Trophoblast cell (in vitro differentiated cells and primary cell): ENCODE measurements around the gene GATM.
A peak's percentile ranks its signal among the peaks of the same experiment; 100 is the strongest.

Source experiments
- DNase-seq, 2 donors: peaks; one replicate each; pipeline ENCODE4 v3.0.0-alpha.2; 2016
- H2AFZ ChIP-seq: 2 replicates; pipeline ENCODE4 v1.6.1; 2013; ENCODE audit warnings: low read length, moderate library complexity, mild to moderate bottlenecking; ENCODE audit not compliant: insufficient read depth, poor library complexity
- H2AK5ac ChIP-seq: 2 replicates; pipeline ENCODE4 v1.6.1; 2013; ENCODE audit warnings: mild to moderate bottlenecking, low read length
- H2BK120ac ChIP-seq: 2 replicates; pipeline ENCODE4 v1.6.1; 2013; ENCODE audit warnings: low read length, mild to moderate bottlenecking, moderate library complexity; ENCODE audit not compliant: insufficient read depth, poor library complexity
- H2BK12ac ChIP-seq: 2 replicates; pipeline ENCODE4 v1.6.1; 2013; ENCODE audit warnings: mild to moderate bottlenecking, low read length, moderate library complexity
- H2BK5ac ChIP-seq: 2 replicates; pipeline ENCODE4 v1.6.1; 2013; ENCODE audit warnings: low read length, low read depth, moderate library complexity, mild to moderate bottlenecking; ENCODE audit not compliant: poor library complexity
- H3K14ac ChIP-seq: 2 replicates; pipeline ENCODE4 v1.6.1; 2013; ENCODE audit warnings: mild to moderate bottlenecking, low read length
- H3K18ac ChIP-seq: 2 replicates; pipeline ENCODE4 v1.6.1; 2013; ENCODE audit warnings: mild to moderate bottlenecking, low read length
- H3K23ac ChIP-seq: 2 replicates; pipeline ENCODE4 v1.6.1; 2013; ENCODE audit warnings: low read length
- H3K27ac ChIP-seq: 2 replicates; pipeline ENCODE4 v1.5.1; 2013; ENCODE audit warnings: low read depth, mild to moderate bottlenecking, inconsistent platforms, low read length, moderate library complexity
- H3K27me3 ChIP-seq: 2 replicates; pipeline ENCODE4 v1.6.1; 2013; ENCODE audit warnings: inconsistent platforms, mild to moderate bottlenecking, low read length, moderate library complexity; ENCODE audit not compliant: insufficient read depth
- H3K36me3 ChIP-seq, 2 experiments: 1 replicate in 1 of 2; 2 replicates in 1 of 2; pipeline ENCODE4 v1.6.1; 2013; ENCODE audit warnings: low read length in 2 of 2, mild to moderate bottlenecking in 2 of 2, moderate library complexity in 1 of 2; ENCODE audit not compliant: insufficient read depth in 2 of 2, control insufficient read depth in 1 of 2
- H3K4ac ChIP-seq: 2 replicates; pipeline ENCODE4 v1.6.1; 2013; ENCODE audit warnings: low read depth, mild to moderate bottlenecking, low read length, moderate library complexity
- H3K4me1 ChIP-seq, 2 experiments: 1 replicate in 1 of 2; 2 replicates in 1 of 2; pipeline ENCODE4 v1.6.1; 2013; ENCODE audit warnings: low read length in 2 of 2, mild to moderate bottlenecking in 2 of 2, moderate library complexity in 1 of 2; ENCODE audit not compliant: insufficient read depth in 2 of 2, control insufficient read depth in 1 of 2
- H3K4me2 ChIP-seq: 2 replicates; pipeline ENCODE4 v1.6.1; 2013; ENCODE audit warnings: inconsistent platforms, mild to moderate bottlenecking, low read length, moderate library complexity
- H3K4me3 ChIP-seq: 2 replicates; pipeline ENCODE4 v1.5.1; 2013; ENCODE audit warnings: mild to moderate bottlenecking, low read depth, low read length, inconsistent platforms
- H3K79me1 ChIP-seq: one replicate; pipeline ENCODE4 v1.6.1; 2013; ENCODE audit warnings: low read length
- H3K79me2 ChIP-seq: 2 replicates; pipeline ENCODE4 v1.6.1; 2013; ENCODE audit warnings: low read length, mild to moderate bottlenecking; ENCODE audit not compliant: control insufficient read depth, insufficient read depth, poor library complexity
- H3K9ac ChIP-seq: 2 replicates; pipeline ENCODE4 v1.6.1; 2013; ENCODE audit warnings: mild to moderate bottlenecking, low read length
- H3K9me3 ChIP-seq: 2 replicates; pipeline ENCODE4 v1.6.1; 2013; ENCODE audit warnings: low read depth, mild to moderate bottlenecking, control low read depth, inconsistent platforms, low read length; ENCODE audit not compliant: insufficient read depth
- H4K12ac ChIP-seq: 2 replicates; pipeline ENCODE4 v1.6.1; 2013; ENCODE audit warnings: low read depth, mild to moderate bottlenecking, low read length, moderate library complexity
- H4K8ac ChIP-seq: 2 replicates; pipeline ENCODE4 v1.6.1; 2013; ENCODE audit warnings: low read depth, mild to moderate bottlenecking, low read length, moderate library complexity
- H4K91ac ChIP-seq: one replicate; pipeline ENCODE4 v1.6.1; 2013; ENCODE audit warnings: low read depth, mild to moderate bottlenecking, low read length, moderate library complexity
- WGBS: extraction: QIAGEN DNeasy Blood & Tissue Kit; methylation state at CpG from one replicate; pipeline ENCODE4 v1.1.7; 2013; ENCODE audit warnings: missing lambda C conversion rate; ENCODE audit not compliant: insufficient read length, insufficient coverage; ENCODE audit errors: extremely low coverage; 5-methylcytosine and 5-hydroxymethylcytosine counted together

The GATM gene

GRCh38 chr15:45417303-45417950, 39.1 kb upstream of the GATM start:
- H3K18ac ChIP-seq, result no peak overlapping the region
- peaks cover 18 to 26% of the 10 kb centered on the region in 2 experiments for H3K36me3 ChIP-seq
- H2BK12ac ChIP-seq, result no peak overlapping the region
- H3K14ac ChIP-seq, result no peak overlapping the region
- no peaks in the 10 kb centered on the region for H3K79me2 ChIP-seq
- H3K79me1 ChIP-seq, result no peaks in the 10 kb centered on the region
- no peak overlapping the region for H3K27ac ChIP-seq
- WGBS, result no CpG with 5 or more reads among the region's 7 CpGs
- H4K91ac ChIP-seq, result no peak overlapping the region
- H3K4ac ChIP-seq, result no peak overlapping the region
- H4K12ac ChIP-seq, result no peak overlapping the region
- no peak overlapping the region for H3K23ac ChIP-seq
- H2AK5ac ChIP-seq, result no peak overlapping the region
- H3K9ac ChIP-seq, result no peak overlapping the region
- H3K4me3 ChIP-seq, result no peak overlapping the region
- H3K4me2 ChIP-seq, result no peak overlapping the region
- peak in 1 of 2 donors; percentile 77 for DNase-seq
- no peak overlapping the region for H2AFZ ChIP-seq
- H3K4me1 ChIP-seq, result no peaks in the 10 kb centered on the region
- no peaks in the 10 kb centered on the region for H3K9me3 ChIP-seq
- no peak overlapping the region for H2BK5ac ChIP-seq
- no peak overlapping the region for H2BK120ac ChIP-seq
- H3K27me3 ChIP-seq, result no peaks in the 10 kb centered on the region
- no peak overlapping the region for H4K8ac ChIP-seq

GRCh38 chr15:45414215-45414885, 36.0 kb upstream of the GATM start:
- Histone ChIP-seq H3K79me2 (no peaks in the 10 kb centered on the region), H4K12ac (no peak overlapping the region), H3K14ac (no peak overlapping the region), H3K27me3 (no peaks in the 10 kb centered on the region), H2BK12ac (no peak overlapping the region), H3K4ac (no peak overlapping the region), H2BK120ac (no peak overlapping the region), H4K8ac (no peak overlapping the region), H3K27ac (no peak overlapping the region), H2BK5ac (no peak overlapping the region), H3K79me1 (no peaks in the 10 kb centered on the region), H3K18ac (no peak overlapping the region), H3K4me2 (no peak overlapping the region), H3K9me3 (no peaks in the 10 kb centered on the region), H2AK5ac (no peak overlapping the region), H2AFZ (no peak overlapping the region), H4K91ac (no peak overlapping the region), H3K36me3 (peaks cover 27 to 37% of the 10 kb centered on the region in 2 experiments), H3K9ac (no peak overlapping the region), H3K4me1 (no peaks in the 10 kb centered on the region), H3K4me3 (no peak overlapping the region), H3K23ac (no peak overlapping the region)
- WGBS, result no CpG with 5 or more reads among the region's 5 CpGs
- DNase-seq, result no peak

DNA sequence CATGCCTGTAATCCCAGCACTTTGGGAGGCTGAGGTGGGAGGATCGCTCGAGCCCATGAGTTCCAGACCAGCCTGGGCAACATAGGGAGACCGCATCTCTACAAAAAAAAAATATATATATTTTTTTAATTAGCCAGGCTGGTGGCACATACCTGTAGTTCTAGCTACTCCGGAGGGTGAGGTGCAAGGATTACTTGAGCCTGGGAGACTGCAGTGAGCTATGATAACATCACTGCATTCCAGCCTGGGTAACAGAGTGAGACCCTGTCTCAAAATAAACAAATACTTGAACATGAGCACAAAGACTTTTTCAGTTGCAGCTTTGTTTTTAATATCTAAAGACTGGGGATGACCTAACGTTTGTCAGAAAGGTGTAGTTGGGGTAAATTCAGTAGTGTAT, 31.3 kb upstream of the GATM start:
- Histone ChIP-seq H2BK12ac (no peak overlapping the region), H3K9me3 (no peaks in the 10 kb centered on the region), H3K79me1 (no peaks in the 10 kb centered on the region), H4K12ac (no peak overlapping the region), H2BK120ac (no peak overlapping the region), H3K4me3 (no peak overlapping the region), H3K4me2 (no peak overlapping the region), H3K4ac (no peak overlapping the region), H3K9ac (no peak overlapping the region), H4K8ac (no peak overlapping the region), H2BK5ac (no peak overlapping the region), H4K91ac (no peak overlapping the region), H3K36me3 (peaks cover 28 to 32% of the 10 kb centered on the region in 2 experiments), H3K4me1 (no peaks in the 10 kb centered on the region), H3K79me2 (no peaks in the 10 kb centered on the region), H3K27ac (no peak overlapping the region), H2AFZ (no peak overlapping the region), H3K18ac (no peak overlapping the region), H3K27me3 (no peaks in the 10 kb centered on the region), H2AK5ac (no peak overlapping the region), H3K14ac (no peak overlapping the region), H3K23ac (no peak overlapping the region)
- DNase-seq, result no peak
- no CpG with 5 or more reads among the region's 5 CpGs for WGBS

DNA sequence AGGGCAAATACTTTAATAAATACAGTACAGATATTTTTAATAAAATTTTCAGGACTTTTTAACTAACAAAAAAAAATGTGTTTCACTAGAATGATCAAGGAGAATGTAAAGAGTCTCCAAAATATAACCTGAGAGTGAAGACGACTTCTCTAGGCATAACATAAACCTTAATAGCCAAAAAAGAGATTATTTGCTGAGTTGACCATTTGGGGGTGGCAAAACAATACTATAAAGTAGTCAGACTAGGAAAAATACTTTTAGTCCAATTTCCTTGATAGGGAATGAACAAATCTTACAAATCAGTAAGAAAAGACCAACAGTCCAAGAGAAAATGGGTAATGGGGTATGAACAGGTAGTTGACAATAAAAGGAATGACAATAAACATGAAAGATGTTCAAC, 29.4 kb upstream of the GATM start:
- Histone ChIP-seq H4K91ac (no peak overlapping the region), H3K23ac (no peak overlapping the region), H3K9ac (no peak overlapping the region), H2BK120ac (no peak overlapping the region), H3K4me1 (no peaks in the 10 kb centered on the region), H3K4me2 (no peak overlapping the region), H3K14ac (no peak overlapping the region), H3K9me3 (no peaks in the 10 kb centered on the region), H3K4me3 (no peak overlapping the region), H4K8ac (no peak overlapping the region), H4K12ac (no peak overlapping the region), H3K27me3 (no peaks in the 10 kb centered on the region), H2AK5ac (no peak overlapping the region), H3K27ac (no peak overlapping the region), H3K18ac (no peak overlapping the region), H2BK12ac (no peak overlapping the region), H3K79me1 (peaks cover 5% of the 10 kb centered on the region), H3K79me2 (peaks cover 4% of the 10 kb centered on the region), H3K4ac (no peak overlapping the region), H3K36me3 (peaks cover 24 to 26% of the 10 kb centered on the region in 2 experiments), H2BK5ac (no peak overlapping the region), H2AFZ (no peak overlapping the region)
- no peak for DNase-seq
- WGBS, result no CpG with 5 or more reads among the region's 1 CpG
